H1 (cell line): Measurements from ENCODE around the gene KIR2DL3. TPM values are rescaled to one million over a fixed set of nuclear protein-coding genes. Genes with fewer than 3 reads are reported as not detected.
"Not testable (repeated sequence)": the region's sequence is repeated elsewhere in the genome, so short reads cannot be mapped to it uniquely, and the experiment has no call there.

Experiments used
- CTCF ChIA-PET: fragments of 300-600 bp; sonication (Branson Sonifier 250); formaldehyde crosslinking; loops from one replicate; lab custom pipeline; 2021; ENCODE audit not compliant: partially characterized antibody; lab: Charles Lee
- POLR2A ChIA-PET: fragments of 300-600 bp; sonication (Branson Sonifier 250); formaldehyde crosslinking; loops from one replicate; lab custom pipeline; 2021; ENCODE audit warnings: inconsistent platforms; ENCODE audit not compliant: partially characterized antibody; lab: Charles Lee
- DNase-seq, 2 experiments: peaks; one replicate each; pipeline versions ENCODE4 v3.0.0 to v3.0.0-alpha.2; 2010 to 2022; ENCODE audit warnings: low spot score in 2 of 2, low read depth in 1 of 2, mixed read lengths in 1 of 2
- FAIRE-seq: peaks from 2 replicates; lab custom pipeline; 2011; peaks lifted over from hg19 to GRCh38; lab: Jason Lieb, UNC
- H2AFZ ChIP-seq: 2 replicates; pipeline ENCODE4 v1.8.1; 2012; ENCODE audit warnings: low read length, inconsistent platforms
- H2AK5ac ChIP-seq: 2 replicates; pipeline ENCODE4 v1.6.1; 2013; ENCODE audit warnings: low read depth, low read length
- H2BK120ac ChIP-seq: replicated peaks from 2 replicates; pipeline ENCODE3; 2013; ENCODE audit warnings: low read depth, low read length, inconsistent platforms
- H2BK12ac ChIP-seq: 2 replicates; pipeline ENCODE4 v1.6.1; 2013; ENCODE audit warnings: low read depth, low read length
- H2BK15ac ChIP-seq: 2 replicates; pipeline ENCODE4 v1.6.1; 2013; ENCODE audit warnings: low read length
- H2BK20ac ChIP-seq: 2 replicates; pipeline ENCODE4 v1.6.1; 2013; ENCODE audit warnings: low read length
- H2BK5ac ChIP-seq: 2 replicates; pipeline ENCODE4 v1.6.1; 2013; ENCODE audit warnings: low read depth, low read length
- H3K14ac ChIP-seq: 2 replicates; pipeline ENCODE4 v1.6.1; 2013; ENCODE audit warnings: inconsistent platforms; ENCODE audit not compliant: insufficient read length
- H3K18ac ChIP-seq: 2 replicates; pipeline ENCODE4 v1.6.1; 2013; ENCODE audit warnings: low read length; ENCODE audit errors: extremely low read depth
- H3K23ac ChIP-seq: 2 replicates; pipeline ENCODE4 v1.6.1; 2013; ENCODE audit warnings: inconsistent platforms; ENCODE audit not compliant: insufficient read length
- H3K23me2 ChIP-seq: 2 replicates; pipeline ENCODE4 v1.6.1; 2013; ENCODE audit warnings: low read depth, low read length
- H3K27ac ChIP-seq: 2 replicates; pipeline ENCODE4 v1.6.1; 2011; ENCODE audit warnings: low read depth, low read length, inconsistent platforms
- H3K27me3 ChIP-seq, 4 experiments: replicated peaks in 1 of 4; 1 replicate in 1 of 4; 2 replicates in 3 of 4; pipeline versions ENCODE4 v1.6.1 to v1.8.1; 2011 to 2013; ENCODE audit warnings: low read length in 3 of 4, mild to moderate bottlenecking in 3 of 4, inconsistent platforms in 2 of 4, mixed read lengths in 2 of 4, moderate library complexity in 1 of 4; ENCODE audit not compliant: control insufficient read depth in 3 of 4, insufficient read depth in 3 of 4; ENCODE audit errors: extremely low read depth in 1 of 4
- H3K36me3 ChIP-seq, 4 experiments: 2 replicates each; pipeline versions ENCODE4 v1.6.1 to v1.8.1; 2011 to 2013; ENCODE audit warnings: mild to moderate bottlenecking in 4 of 4, low read length in 3 of 4, moderate library complexity in 2 of 4, control low read depth in 1 of 4, inconsistent platforms in 1 of 4; ENCODE audit not compliant: insufficient read depth in 4 of 4, control insufficient read depth in 2 of 4
- H3K4ac ChIP-seq: replicated peaks from 2 replicates; pipeline ENCODE3; 2013; ENCODE audit warnings: low read length, low read depth, mixed read lengths, inconsistent platforms; ENCODE audit not compliant: insufficient read length
- H3K4me1 ChIP-seq, 4 experiments: replicated peaks in 1 of 4; 1 replicate in 1 of 4; 2 replicates in 3 of 4; pipeline versions ENCODE4 v1.6.1 to v1.8.1; 2011 to 2013; ENCODE audit warnings: low read length in 3 of 4, inconsistent platforms in 2 of 4, mixed read lengths in 1 of 4; ENCODE audit not compliant: insufficient read depth in 4 of 4, control insufficient read depth in 3 of 4
- H3K4me2 ChIP-seq, 2 experiments: 2 replicates each; pipeline versions ENCODE4 v1.6.1 to v1.8.1; 2011 to 2013; ENCODE audit warnings: low read depth in 2 of 2, low read length in 2 of 2, control low read depth in 1 of 2, inconsistent platforms in 1 of 2, mild to moderate bottlenecking in 1 of 2; ENCODE audit not compliant: insufficient read depth in 1 of 2
- H3K4me3 ChIP-seq, 4 experiments: fragments of 200-600, 300-600 bp in 1 of 4; sonication (generic), shearing (Covaris generic), sonication (Bioruptor Twin) in 1 of 4; 2 replicates each; pipeline versions ENCODE4 v1.5.1 to v1.8.1; 2011 to 2016; ENCODE audit warnings: low read length in 4 of 4, low read depth in 3 of 4, control low read depth in 2 of 4, inconsistent platforms in 2 of 4, mild to moderate bottlenecking in 2 of 4, mixed read lengths in 1 of 4, moderate library complexity in 1 of 4; ENCODE audit not compliant: insufficient read depth in 2 of 4; ENCODE audit errors: extremely low read depth in 1 of 4
- H3K56ac ChIP-seq: replicated peaks from 2 replicates; pipeline ENCODE3; 2013; ENCODE audit warnings: low read depth, mild to moderate bottlenecking, mixed read lengths, low read length, inconsistent platforms; ENCODE audit not compliant: insufficient read length
- H3K79me1 ChIP-seq: 2 replicates; pipeline ENCODE4 v1.6.1; 2013; ENCODE audit warnings: low read depth, low read length, control low read depth
- H3K79me2 ChIP-seq, 2 experiments: 2 replicates each; pipeline versions ENCODE4 v1.6.1 to v1.8.1; 2012 to 2013; ENCODE audit warnings: low read length in 2 of 2, mild to moderate bottlenecking in 2 of 2, inconsistent platforms in 1 of 2; ENCODE audit not compliant: insufficient read depth in 2 of 2, control insufficient read depth in 1 of 2
- H3K9ac ChIP-seq, 4 experiments: replicated peaks in 1 of 4; 1 replicate in 1 of 4; 2 replicates in 3 of 4; pipeline versions ENCODE4 v1.6.1 to v1.8.1; 2011 to 2013; ENCODE audit warnings: low read depth in 3 of 4, low read length in 3 of 4, control low read depth in 2 of 4, mild to moderate bottlenecking in 2 of 4, moderate library complexity in 2 of 4, inconsistent platforms in 1 of 4; ENCODE audit errors: extremely low read depth in 1 of 4
- H3K9me3 ChIP-seq, 2 experiments: 2 replicates each; pipeline versions ENCODE4 v1.6.1 to v1.8.1; 2012 to 2013; ENCODE audit warnings: mild to moderate bottlenecking in 2 of 2, moderate library complexity in 2 of 2, control low read depth in 1 of 2, inconsistent platforms in 1 of 2, low read depth in 1 of 2, low read length in 1 of 2, mixed read lengths in 1 of 2; ENCODE audit not compliant: insufficient read depth in 2 of 2
- H4K20me1 ChIP-seq, 2 experiments: replicated peaks in 1 of 2; 2 replicates each; pipeline versions ENCODE3 to v1.8.1; 2011 to 2013; ENCODE audit warnings: inconsistent platforms in 2 of 2, low read length in 2 of 2, mild to moderate bottlenecking in 1 of 2; ENCODE audit not compliant: insufficient read depth in 2 of 2, control insufficient read depth in 1 of 2
- H4K5ac ChIP-seq: 2 replicates; pipeline ENCODE4 v1.6.1; 2013; ENCODE audit warnings: low read length, low read depth, mixed read lengths, inconsistent platforms; ENCODE audit not compliant: insufficient read length
- H4K8ac ChIP-seq: 2 replicates; pipeline ENCODE4 v1.8.0; 2013; ENCODE audit warnings: mild to moderate bottlenecking, moderate library complexity, low read length, inconsistent platforms; ENCODE audit not compliant: insufficient read depth; ENCODE audit errors: extremely low read depth
- H4K91ac ChIP-seq: replicated peaks from 2 replicates; pipeline ENCODE3; 2013; ENCODE audit warnings: low read length, mixed read lengths, inconsistent platforms; ENCODE audit not compliant: insufficient read length
- SAP30 ChIP-seq: fragments of 300-600 bp; sonication (generic); IDR thresholded peaks from 2 replicates; pipeline ENCODE4 v1.7.1; 2012; ENCODE audit warnings: low read length, moderate library complexity, mild to moderate bottlenecking, inconsistent platforms; ENCODE audit not compliant: insufficient read depth, insufficient replicate concordance
- SIX5 ChIP-seq: IDR thresholded peaks from 2 replicates; pipeline ENCODE4 v1.6.1; 2011; ENCODE audit warnings: mild to moderate bottlenecking, low read depth, low read length
- WGBS, 2 experiments: shearing (Covaris generic) in 1 of 2; methylation state at CpG; one replicate each; pipeline versions ENCODE4 v1.1.6 to v1.1.7; 2013 to 2015; ENCODE audit warnings: low lambda C conversion rate in 2 of 2, mixed read lengths in 2 of 2, inconsistent platforms in 1 of 2, low coverage in 1 of 2, missing lambda C conversion rate in 1 of 2; ENCODE audit not compliant: insufficient replicate concordance in 2 of 2, insufficient coverage in 1 of 2, insufficient read length in 1 of 2; ENCODE audit errors: extremely low coverage in 1 of 2, missing lambda C conversion rate in 1 of 2; 5-methylcytosine and 5-hydroxymethylcytosine counted together
- polyA plus RNA-seq, 7 experiments: library from polyadenylated mRNA; depleted of rRNA in 3 of 7; stranded (reverse) in 5 of 7; unstranded in 2 of 7; fragments of >200 nt in 5 of 7; fragments of 200-250 nt in 2 of 7; gene quantifications; 1 replicate in 5 of 7; 2 replicates in 1 of 7; 4 replicates in 1 of 7; pipeline versions ENCODE4 v1.2.1 to v1.2.3, GENCODE V29; 2011 to 2013; ENCODE audit warnings: missing spikeins in 2 of 7, mixed read lengths in 2 of 7
- total RNA-seq: library from RNA; stranded (reverse); fragmentation: NEBNext Ultra II Directional; extraction: Animal tissue kit (Norgen Biotek cat#: 25700); gene quantifications from 2 replicates; pipeline ENCODE4 v1.2.1, GENCODE V29; 2021

Gene KIR2DL3
- total and polyA plus RNA-seq, 2 of the 8 experiments (the other 6 are each of a cell fraction or from before 2014, with no cell fraction given) = not detected

DNA sequence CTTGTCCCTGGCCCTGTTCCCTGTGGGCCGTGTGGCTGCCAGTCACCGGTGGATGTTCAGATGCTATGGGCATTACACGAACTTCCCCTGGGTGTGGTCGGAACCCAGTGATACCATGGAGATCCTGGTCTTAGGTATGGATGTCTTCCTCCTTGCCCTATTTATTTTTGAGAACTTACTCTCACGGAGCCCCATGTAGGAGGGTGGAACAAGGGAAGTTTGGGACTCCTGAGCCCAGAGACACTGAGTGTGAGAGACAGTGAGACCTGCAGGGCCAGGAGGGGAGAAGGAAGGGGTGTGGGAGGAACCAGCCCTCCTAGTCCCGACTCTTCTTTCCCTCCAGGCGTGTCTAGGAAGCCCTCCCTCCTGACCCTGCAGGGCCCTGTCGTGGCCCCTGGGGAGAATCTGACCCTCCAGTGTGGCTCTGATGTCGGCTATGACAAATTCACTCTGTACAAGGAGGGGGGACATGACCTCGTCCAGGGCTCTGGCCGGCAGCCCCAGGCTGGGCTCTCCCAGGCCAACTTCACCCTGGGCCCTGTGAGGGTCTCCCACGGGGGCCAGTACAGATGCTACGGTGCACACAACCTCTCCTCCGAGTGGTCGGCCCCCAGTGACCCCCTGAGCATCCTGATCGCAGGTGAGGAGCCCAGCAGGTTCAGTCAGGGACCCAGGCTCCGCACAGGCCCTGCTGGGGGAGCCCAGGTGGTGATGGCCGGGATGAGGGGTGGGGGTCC is 28.9 kb upstream of the KIR2DL3 start (continued):
- TF ChIP-seq SIX5 (no peak), SAP30 (no peak)

DNA sequence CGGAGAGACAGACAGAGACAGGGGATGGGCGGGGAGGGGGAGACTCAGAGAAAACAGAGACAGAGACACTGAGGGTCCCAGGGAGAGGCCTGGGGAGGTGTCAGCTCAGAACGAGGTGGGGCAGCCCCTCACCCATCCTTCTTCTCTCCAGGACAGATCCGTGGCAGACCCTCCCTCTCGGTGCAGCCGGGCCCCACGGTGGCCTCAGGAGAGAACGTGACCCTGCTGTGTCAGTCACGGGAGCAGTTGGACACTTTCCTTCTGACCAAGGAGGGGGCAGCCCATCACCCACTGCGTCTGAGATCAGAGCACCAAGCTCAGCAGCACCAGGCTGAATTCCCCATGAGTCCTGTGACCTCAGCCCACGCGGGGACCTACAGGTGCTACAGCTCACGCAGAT is 28.4 kb upstream of the KIR2DL3 start:
- CTCF ChIA-PET, FAIRE-seq, H2BK20ac ChIP-seq: not testable (repeated sequence)

More for the DNA sequence above, 28.4 kb upstream of the KIR2DL3 start:
- H3K27me3 ChIP-seq, H4K5ac ChIP-seq, DNase-seq, H2BK15ac ChIP-seq, H3K4ac ChIP-seq, H3K4me2 ChIP-seq, H3K14ac ChIP-seq, H3K23me2 ChIP-seq, H4K20me1 ChIP-seq, H3K4me3 ChIP-seq, H3K9ac ChIP-seq, H4K91ac ChIP-seq, H3K27ac ChIP-seq, H3K79me1 ChIP-seq, H4K8ac ChIP-seq, H2BK120ac ChIP-seq, H3K18ac ChIP-seq, H3K56ac ChIP-seq, H2BK12ac ChIP-seq, H2AK5ac ChIP-seq, H3K36me3 ChIP-seq, H2BK5ac ChIP-seq, H3K79me2 ChIP-seq, H3K4me1 ChIP-seq, H3K23ac ChIP-seq, POLR2A ChIA-PET, H2AFZ ChIP-seq: not testable (repeated sequence)
- 57% methylated on average over 7 of the region's 13 CpGs; no CpG with 5 or more reads in 1 of the 2 experiments for WGBS, 2 experiments
- peaks cover 35 to 66% of the 10 kb centered on the region in 2 experiments for H3K9me3 ChIP-seq
